HepG2 (cell line): ENCODE measurements around the gene TUBG2. TPM values are rescaled to one million over a fixed set of nuclear protein-coding genes. Genes with fewer than 3 reads are reported as not detected.

ENCODE experiments used
- GATAD2A ChIP-seq: IDR thresholded peaks from 2 replicates; pipeline ENCODE4 v1.6.1; 2016
- ZBTB7A ChIP-seq: sonication (generic); formaldehyde crosslinking; IDR thresholded peaks from 2 replicates; pipeline ENCODE4 v1.8.0; 2022; ENCODE audit warnings: mild to moderate bottlenecking, missing genetic modification reagents
- ZNF350 ChIP-seq: sonication (generic); formaldehyde crosslinking; IDR thresholded peaks from 2 replicates; pipeline ENCODE4 v1.4.0; 2020; ENCODE audit warnings: mild to moderate bottlenecking, low read depth, missing genetic modification reagents, borderline replicate concordance
- ZNF382 ChIP-seq: sonication (generic); formaldehyde crosslinking; IDR thresholded peaks from 2 replicates; pipeline ENCODE4 v1.5.0; 2020; ENCODE audit warnings: missing genetic modification reagents, mild to moderate bottlenecking, borderline replicate concordance
- ZNF446 ChIP-seq: sonication (generic); formaldehyde crosslinking; IDR thresholded peaks from 2 replicates; pipeline ENCODE4 v1.5.0; 2020; ENCODE audit warnings: mild to moderate bottlenecking, missing genetic modification reagents
- ZNF558 ChIP-seq: sonication (generic); formaldehyde crosslinking; IDR thresholded peaks from 2 replicates; pipeline ENCODE4 v1.9.0; 2022; ENCODE audit warnings: mild to moderate bottlenecking, missing genetic modification reagents, borderline replicate concordance
- ZSCAN12 ChIP-seq: sonication (generic); formaldehyde crosslinking; IDR thresholded peaks from 2 replicates; pipeline ENCODE4 v1.9.0; 2021; ENCODE audit warnings: mild to moderate bottlenecking, missing genetic modification reagents
- polyA plus RNA-seq, 8 experiments: library from polyadenylated mRNA; depleted of rRNA in 3 of 8; stranded (reverse) in 7 of 8; unstranded in 1 of 8; fragments of >200 nt; fragmentation: Illumina TruSeq in 4 of 8; extraction: Trizol in 4 of 8; gene quantifications; 2 replicates each; pipeline versions ENCODE4 v1.2.1 to v1.2.3, GENCODE V29; 2011 to 2016; ENCODE audit warnings: low read depth in 4 of 8, missing spikeins in 1 of 8, mixed read lengths in 1 of 8; ENCODE audit not compliant: insufficient read depth in 1 of 8
- total RNA-seq, 5 experiments: library from RNA; depleted of rRNA; stranded (reverse); fragments of >200 nt; fragmentation: Illumina TruSeq; extraction: Trizol; gene quantifications; 2 replicates each; pipeline ENCODE4 v1.2.3, GENCODE V29; 2016; ENCODE audit warnings: low read depth in 1 of 5
- TF ChIP-seq, protein P1 (sequence below): sonication (generic); formaldehyde crosslinking; IDR thresholded peaks from 2 replicates; pipeline ENCODE4 v1.4.0; 2020; ENCODE audit warnings: missing genetic modification reagents
- TF ChIP-seq, protein P2 (sequence below): sonication (generic); formaldehyde crosslinking; IDR thresholded peaks from 2 replicates; pipeline ENCODE4 v1.4.0; 2020; ENCODE audit warnings: missing genetic modification reagents
- TF ChIP-seq, protein P3 (sequence below): IDR thresholded peaks from 2 replicates; pipeline ENCODE4 v1.6.1; 2016; ENCODE audit warnings: low read depth, missing genetic modification reagents, missing compliant biosample characterization
- TF ChIP-seq, protein P4 (sequence below): IDR thresholded peaks from 2 replicates; pipeline ENCODE4 v1.6.1; 2016
- TF ChIP-seq, protein P5 (sequence below): sonication (generic); formaldehyde crosslinking; IDR thresholded peaks from 2 replicates; pipeline ENCODE4 v1.8.1; 2023; ENCODE audit warnings: mild to moderate bottlenecking, inconsistent platforms, moderate library complexity, missing genetic modification reagents, borderline replicate concordance

Gene TUBG2
- total and polyA plus RNA-seq, 2 of the 13 experiments (the other 11 are each of a cell fraction or from before 2014, with no cell fraction given): 16.0 to 42.3 TPM

DNA sequence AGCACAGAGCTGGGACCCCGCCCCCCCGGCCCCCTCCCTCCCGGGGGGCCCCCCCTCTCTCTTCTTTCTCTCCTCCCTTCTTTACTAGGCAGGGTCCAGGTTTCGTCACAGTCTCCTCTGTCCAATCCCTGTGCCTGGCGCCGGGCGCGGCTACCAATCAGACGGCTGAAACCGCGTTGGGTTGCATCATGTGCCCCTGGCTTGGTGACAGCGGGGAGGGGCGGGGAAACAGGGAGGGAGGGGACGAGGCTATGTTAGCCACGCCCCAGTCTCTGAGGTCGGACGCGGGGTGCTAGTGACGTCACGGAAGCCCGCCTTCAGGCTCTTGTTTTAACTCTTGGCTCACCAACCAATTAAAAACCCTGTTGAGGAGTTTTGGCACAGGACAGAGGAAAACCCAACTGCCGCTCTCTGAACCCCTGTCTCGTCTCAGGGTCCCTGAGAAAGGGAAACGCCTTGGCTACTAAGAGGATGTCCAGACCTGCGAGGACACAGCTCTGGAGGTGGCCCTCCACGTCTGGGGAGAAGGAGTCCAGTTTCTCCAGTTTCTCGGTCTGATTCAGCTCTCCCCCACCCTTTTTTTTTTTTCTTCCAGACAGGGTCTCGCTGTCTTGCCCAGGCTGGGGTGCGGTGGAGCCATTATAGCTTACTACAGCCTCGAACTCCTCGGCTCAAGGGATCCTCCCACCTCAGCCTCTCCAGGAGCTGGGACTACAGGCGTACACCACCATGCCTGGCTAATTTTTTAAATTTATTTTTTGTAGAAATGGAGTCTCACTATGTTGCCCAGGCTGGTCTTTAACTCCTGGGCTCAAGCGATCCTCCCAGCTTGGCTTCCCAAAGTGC is 18.2 kb downstream of the TUBG2 start (continued):
- TF ChIP-seq ZNF350 (CRISPR knock-in tag) (0 out of 2 replicates have a peak, but pooled peaks have one; percentile 15), ZNF446 (CRISPR knock-in tag) (no peak), ZSCAN12 (CRISPR knock-in tag) (no peak), ZNF558 (CRISPR knock-in tag) (no peak), GATAD2A (peak; percentile 11), ZNF382 (no peak), ZBTB7A (no peak)
- TF ChIP-seq, protein P1, sequence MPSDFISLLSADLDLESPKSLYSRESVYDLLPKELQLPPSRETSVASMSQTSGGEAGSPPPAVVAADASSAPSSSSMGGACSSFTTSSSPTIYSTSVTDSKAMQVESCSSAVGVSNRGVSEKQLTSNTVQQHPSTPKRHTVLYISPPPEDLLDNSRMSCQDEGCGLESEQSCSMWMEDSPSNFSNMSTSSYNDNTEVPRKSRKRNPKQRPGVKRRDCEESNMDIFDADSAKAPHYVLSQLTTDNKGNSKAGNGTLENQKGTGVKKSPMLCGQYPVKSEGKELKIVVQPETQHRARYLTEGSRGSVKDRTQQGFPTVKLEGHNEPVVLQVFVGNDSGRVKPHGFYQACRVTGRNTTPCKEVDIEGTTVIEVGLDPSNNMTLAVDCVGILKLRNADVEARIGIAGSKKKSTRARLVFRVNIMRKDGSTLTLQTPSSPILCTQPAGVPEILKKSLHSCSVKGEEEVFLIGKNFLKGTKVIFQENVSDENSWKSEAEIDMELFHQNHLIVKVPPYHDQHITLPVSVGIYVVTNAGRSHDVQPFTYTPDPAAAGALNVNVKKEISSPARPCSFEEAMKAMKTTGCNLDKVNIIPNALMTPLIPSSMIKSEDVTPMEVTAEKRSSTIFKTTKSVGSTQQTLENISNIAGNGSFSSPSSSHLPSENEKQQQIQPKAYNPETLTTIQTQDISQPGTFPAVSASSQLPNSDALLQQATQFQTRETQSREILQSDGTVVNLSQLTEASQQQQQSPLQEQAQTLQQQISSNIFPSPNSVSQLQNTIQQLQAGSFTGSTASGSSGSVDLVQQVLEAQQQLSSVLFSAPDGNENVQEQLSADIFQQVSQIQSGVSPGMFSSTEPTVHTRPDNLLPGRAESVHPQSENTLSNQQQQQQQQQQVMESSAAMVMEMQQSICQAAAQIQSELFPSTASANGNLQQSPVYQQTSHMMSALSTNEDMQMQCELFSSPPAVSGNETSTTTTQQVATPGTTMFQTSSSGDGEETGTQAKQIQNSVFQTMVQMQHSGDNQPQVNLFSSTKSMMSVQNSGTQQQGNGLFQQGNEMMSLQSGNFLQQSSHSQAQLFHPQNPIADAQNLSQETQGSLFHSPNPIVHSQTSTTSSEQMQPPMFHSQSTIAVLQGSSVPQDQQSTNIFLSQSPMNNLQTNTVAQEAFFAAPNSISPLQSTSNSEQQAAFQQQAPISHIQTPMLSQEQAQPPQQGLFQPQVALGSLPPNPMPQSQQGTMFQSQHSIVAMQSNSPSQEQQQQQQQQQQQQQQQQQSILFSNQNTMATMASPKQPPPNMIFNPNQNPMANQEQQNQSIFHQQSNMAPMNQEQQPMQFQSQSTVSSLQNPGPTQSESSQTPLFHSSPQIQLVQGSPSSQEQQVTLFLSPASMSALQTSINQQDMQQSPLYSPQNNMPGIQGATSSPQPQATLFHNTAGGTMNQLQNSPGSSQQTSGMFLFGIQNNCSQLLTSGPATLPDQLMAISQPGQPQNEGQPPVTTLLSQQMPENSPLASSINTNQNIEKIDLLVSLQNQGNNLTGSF (CRISPR knock-in tag): no peak
- TF ChIP-seq, protein P2, sequence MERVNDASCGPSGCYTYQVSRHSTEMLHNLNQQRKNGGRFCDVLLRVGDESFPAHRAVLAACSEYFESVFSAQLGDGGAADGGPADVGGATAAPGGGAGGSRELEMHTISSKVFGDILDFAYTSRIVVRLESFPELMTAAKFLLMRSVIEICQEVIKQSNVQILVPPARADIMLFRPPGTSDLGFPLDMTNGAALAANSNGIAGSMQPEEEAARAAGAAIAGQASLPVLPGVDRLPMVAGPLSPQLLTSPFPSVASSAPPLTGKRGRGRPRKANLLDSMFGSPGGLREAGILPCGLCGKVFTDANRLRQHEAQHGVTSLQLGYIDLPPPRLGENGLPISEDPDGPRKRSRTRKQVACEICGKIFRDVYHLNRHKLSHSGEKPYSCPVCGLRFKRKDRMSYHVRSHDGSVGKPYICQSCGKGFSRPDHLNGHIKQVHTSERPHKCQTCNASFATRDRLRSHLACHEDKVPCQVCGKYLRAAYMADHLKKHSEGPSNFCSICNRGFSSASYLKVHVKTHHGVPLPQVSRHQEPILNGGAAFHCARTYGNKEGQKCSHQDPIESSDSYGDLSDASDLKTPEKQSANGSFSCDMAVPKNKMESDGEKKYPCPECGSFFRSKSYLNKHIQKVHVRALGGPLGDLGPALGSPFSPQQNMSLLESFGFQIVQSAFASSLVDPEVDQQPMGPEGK (CRISPR knock-in tag): no peak; the same call in 1 of the 2 replicates
- TF ChIP-seq, protein P3, sequence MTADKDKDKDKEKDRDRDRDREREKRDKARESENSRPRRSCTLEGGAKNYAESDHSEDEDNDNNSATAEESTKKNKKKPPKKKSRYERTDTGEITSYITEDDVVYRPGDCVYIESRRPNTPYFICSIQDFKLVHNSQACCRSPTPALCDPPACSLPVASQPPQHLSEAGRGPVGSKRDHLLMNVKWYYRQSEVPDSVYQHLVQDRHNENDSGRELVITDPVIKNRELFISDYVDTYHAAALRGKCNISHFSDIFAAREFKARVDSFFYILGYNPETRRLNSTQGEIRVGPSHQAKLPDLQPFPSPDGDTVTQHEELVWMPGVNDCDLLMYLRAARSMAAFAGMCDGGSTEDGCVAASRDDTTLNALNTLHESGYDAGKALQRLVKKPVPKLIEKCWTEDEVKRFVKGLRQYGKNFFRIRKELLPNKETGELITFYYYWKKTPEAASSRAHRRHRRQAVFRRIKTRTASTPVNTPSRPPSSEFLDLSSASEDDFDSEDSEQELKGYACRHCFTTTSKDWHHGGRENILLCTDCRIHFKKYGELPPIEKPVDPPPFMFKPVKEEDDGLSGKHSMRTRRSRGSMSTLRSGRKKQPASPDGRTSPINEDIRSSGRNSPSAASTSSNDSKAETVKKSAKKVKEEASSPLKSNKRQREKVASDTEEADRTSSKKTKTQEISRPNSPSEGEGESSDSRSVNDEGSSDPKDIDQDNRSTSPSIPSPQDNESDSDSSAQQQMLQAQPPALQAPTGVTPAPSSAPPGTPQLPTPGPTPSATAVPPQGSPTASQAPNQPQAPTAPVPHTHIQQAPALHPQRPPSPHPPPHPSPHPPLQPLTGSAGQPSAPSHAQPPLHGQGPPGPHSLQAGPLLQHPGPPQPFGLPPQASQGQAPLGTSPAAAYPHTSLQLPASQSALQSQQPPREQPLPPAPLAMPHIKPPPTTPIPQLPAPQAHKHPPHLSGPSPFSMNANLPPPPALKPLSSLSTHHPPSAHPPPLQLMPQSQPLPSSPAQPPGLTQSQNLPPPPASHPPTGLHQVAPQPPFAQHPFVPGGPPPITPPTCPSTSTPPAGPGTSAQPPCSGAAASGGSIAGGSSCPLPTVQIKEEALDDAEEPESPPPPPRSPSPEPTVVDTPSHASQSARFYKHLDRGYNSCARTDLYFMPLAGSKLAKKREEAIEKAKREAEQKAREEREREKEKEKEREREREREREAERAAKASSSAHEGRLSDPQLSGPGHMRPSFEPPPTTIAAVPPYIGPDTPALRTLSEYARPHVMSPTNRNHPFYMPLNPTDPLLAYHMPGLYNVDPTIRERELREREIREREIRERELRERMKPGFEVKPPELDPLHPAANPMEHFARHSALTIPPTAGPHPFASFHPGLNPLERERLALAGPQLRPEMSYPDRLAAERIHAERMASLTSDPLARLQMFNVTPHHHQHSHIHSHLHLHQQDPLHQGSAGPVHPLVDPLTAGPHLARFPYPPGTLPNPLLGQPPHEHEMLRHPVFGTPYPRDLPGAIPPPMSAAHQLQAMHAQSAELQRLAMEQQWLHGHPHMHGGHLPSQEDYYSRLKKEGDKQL (CRISPR knock-in tag): no peak
- TF ChIP-seq, protein P4, sequence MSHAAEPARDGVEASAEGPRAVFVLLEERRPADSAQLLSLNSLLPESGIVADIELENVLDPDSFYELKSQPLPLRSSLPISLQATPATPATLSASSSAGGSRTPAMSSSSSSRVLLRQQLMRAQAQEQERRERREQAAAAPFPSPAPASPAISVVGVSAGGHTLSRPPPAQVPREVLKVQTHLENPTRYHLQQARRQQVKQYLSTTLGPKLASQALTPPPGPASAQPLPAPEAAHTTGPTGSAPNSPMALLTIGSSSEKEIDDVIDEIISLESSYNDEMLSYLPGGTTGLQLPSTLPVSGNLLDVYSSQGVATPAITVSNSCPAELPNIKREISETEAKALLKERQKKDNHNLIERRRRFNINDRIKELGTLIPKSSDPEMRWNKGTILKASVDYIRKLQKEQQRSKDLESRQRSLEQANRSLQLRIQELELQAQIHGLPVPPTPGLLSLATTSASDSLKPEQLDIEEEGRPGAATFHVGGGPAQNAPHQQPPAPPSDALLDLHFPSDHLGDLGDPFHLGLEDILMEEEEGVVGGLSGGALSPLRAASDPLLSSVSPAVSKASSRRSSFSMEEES (CRISPR knock-in tag): peak; percentile 81
- TF ChIP-seq, protein P5, sequence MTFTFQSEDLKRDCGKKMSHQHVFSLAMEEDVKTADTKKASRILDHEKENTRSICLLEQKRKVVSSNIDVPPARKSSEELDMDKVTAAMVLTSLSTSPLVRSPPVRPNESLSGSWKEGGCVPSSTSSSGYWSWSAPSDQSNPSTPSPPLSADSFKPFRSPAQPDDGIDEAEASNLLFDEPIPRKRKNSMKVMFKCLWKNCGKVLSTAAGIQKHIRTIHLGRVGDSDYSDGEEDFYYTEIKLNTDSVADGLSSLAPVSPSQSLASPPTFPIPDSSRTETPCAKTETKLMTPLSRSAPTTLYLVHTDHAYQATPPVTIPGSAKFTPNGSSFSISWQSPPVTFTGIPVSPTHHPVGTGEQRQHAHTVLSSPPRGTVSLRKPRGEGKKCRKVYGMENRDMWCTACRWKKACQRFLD (CRISPR knock-in tag): 0 out of 2 replicates have a peak, but pooled peaks have one; percentile 63
